Measurements from ENCODE around the gene INTS11. TPM values are rescaled to one million over a fixed set of nuclear protein-coding genes. Genes with fewer than 3 reads are reported as not detected.

INTS11 gene
- total and polyA plus RNA-seq, 2 of the 8 experiments (the other 6 are each of a cell fraction or from before 2014, with no cell fraction given), result 113 to 243 TPM

GRCh38 chr1:1293263-1294249 is 30.9 kb downstream of the INTS11 start:
- Histone ChIP-seq H3K79me1 (ENCODE audit: low read depth, low read length) (no peaks in the 10 kb centered on the region), H2BK15ac (ENCODE audit: low read length) (no peak overlapping the region), H3K79me2 (ENCODE audit: control insufficient read depth in 1 of 2, insufficient read depth in 2 of 2, low read length in 2 of 2) (no peaks in the 10 kb centered on the region), H4K20me1 (replicated peaks in 1 of 2; ENCODE audit: control insufficient read depth in 1 of 2, insufficient read depth in 2 of 2, low read length in 2 of 2) (peaks cover 2 to 6% of the 10 kb centered on the region in 2 experiments), H2BK5ac (ENCODE audit: low read depth, low read length) (no peak overlapping the region), H3K4ac (replicated peaks; ENCODE audit: insufficient read length, low read depth, low read length) (no peak overlapping the region), H3K27ac (ENCODE audit: low read depth, low read length) (no peak overlapping the region), H3K4me1 (replicated peaks in 1 of 4; ENCODE audit: control insufficient read depth in 3 of 4, insufficient read depth in 4 of 4, low read length in 3 of 4) (peaks cover 0 to 8% (median 0%) of the 10 kb centered on the region in 4 experiments; a peak in 2 of 7 replicates), H3K18ac (ENCODE audit: extremely low read depth, low read length) (no peak overlapping the region; the same call in 1 of the 2 replicates), H3K56ac (replicated peaks; ENCODE audit: insufficient read length, low read depth, low read length) (no peak overlapping the region), H3K27me3 (replicated peaks in 1 of 4; ENCODE audit: control insufficient read depth in 3 of 4, extremely low read depth in 1 of 4, insufficient read depth in 3 of 4, low read length in 3 of 4) (peaks cover 0 to 3% (median 0%) of the 10 kb centered on the region in 4 experiments; a peak in 1 of 7 replicates), H3K9ac (replicated peaks in 1 of 4; ENCODE audit: extremely low read depth in 1 of 4, low read depth in 3 of 4, low read length in 3 of 4) (no peak overlapping the region), H2AFZ (ENCODE audit: low read length) (no peak overlapping the region), H4K5ac (ENCODE audit: insufficient read length, low read depth, low read length) (no peak overlapping the region), H3K9me3 (ENCODE audit: insufficient read depth in 2 of 2, low read depth in 1 of 2, low read length in 1 of 2) (no peaks in the 10 kb centered on the region), H2BK20ac (ENCODE audit: low read length) (no peak overlapping the region), H3K23ac (ENCODE audit: insufficient read length) (no peak overlapping the region), H4K8ac (ENCODE audit: extremely low read depth, insufficient read depth, low read length) (no peak overlapping the region), H3K23me2 (ENCODE audit: low read depth, low read length) (no peaks in the 10 kb centered on the region), H3K36me3 (ENCODE audit: control insufficient read depth in 2 of 4, insufficient read depth in 4 of 4, low read length in 3 of 4) (peaks cover 0 to 7% (median 0%) of the 10 kb centered on the region in 4 experiments; a peak in 1 of 8 replicates), H4K91ac (replicated peaks; ENCODE audit: insufficient read length, low read length) (no peak overlapping the region), H2BK120ac (replicated peaks; ENCODE audit: low read depth, low read length) (no peak overlapping the region), H3K4me2 (ENCODE audit: insufficient read depth in 1 of 2, low read depth in 2 of 2, low read length in 2 of 2) (peak overlapping the region; percentile 35 to 61; a peak in 3 of 4 replicates), H3K14ac (ENCODE audit: insufficient read length) (no peak overlapping the region), H3K4me3 (ENCODE audit: extremely low read depth in 1 of 4, insufficient read depth in 2 of 4, low read depth in 3 of 4, low read length in 4 of 4) (peak overlapping the region in 2 of 4 experiments; percentile 34 to 47; a peak in 4 of 8 replicates), H2AK5ac (ENCODE audit: low read depth, low read length) (peak overlapping the region; percentile 24; the same call in 1 of the 2 replicates), H2BK12ac (ENCODE audit: low read depth, low read length) (no peak overlapping the region)
- POLR2A ChIA-PET (ENCODE audit: partially characterized antibody), result no interaction called here
- peak in 1 of 2 experiments; percentile 87 for DNase-seq (ENCODE audit: low read depth in 1 of 2, low spot score in 2 of 2)
- CTCF ChIA-PET (ENCODE audit: partially characterized antibody), result no interaction called here
- 65% methylated on average over 35 of the region's 94 CpGs; no CpG with 5 or more reads in 1 of the 2 experiments for WGBS, 2 experiments (ENCODE audit: extremely low coverage in 1 of 2, insufficient coverage in 1 of 2, insufficient read length in 1 of 2, insufficient replicate concordance in 2 of 2, low coverage in 1 of 2, low lambda C conversion rate in 2 of 2, missing lambda C conversion rate in 1 of 2)
- FAIRE-seq, result no peak
- TF ChIP-seq TAF1 (IDR thresholded peaks at IDR 0.05; ENCODE audit: low read depth, low read length), result 0 out of 2 replicates have a peak, but pooled peaks have one; percentile 15
- TF ChIP-seq SIX5 (IDR thresholded peaks at IDR 0.05; ENCODE audit: low read depth, low read length), result no peak
- TF ChIP-seq HDAC6 (IDR thresholded peaks at IDR 0.05; ENCODE audit: low read depth, low read length), result no peak
- TF ChIP-seq, protein P1, sequence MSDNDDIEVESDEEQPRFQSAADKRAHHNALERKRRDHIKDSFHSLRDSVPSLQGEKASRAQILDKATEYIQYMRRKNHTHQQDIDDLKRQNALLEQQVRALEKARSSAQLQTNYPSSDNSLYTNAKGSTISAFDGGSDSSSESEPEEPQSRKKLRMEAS (IDR thresholded peaks at IDR 0.05), result peak; percentile 70; the same call in 1 of the 2 replicates
- TF ChIP-seq BCL11A (IDR thresholded peaks at IDR 0.05; ENCODE audit: low read depth in 2 of 2, low read length in 2 of 2), result no peak
- TF ChIP-seq EZH2 (IDR thresholded peaks at IDR 0.05; ENCODE audit: low read depth, low read length, severe bottlenecking), result no peak
- TF ChIP-seq CTBP2 (IDR thresholded peaks at IDR 0.05; ENCODE audit: borderline replicate concordance, insufficient read depth, insufficient read length, low read length), result no peak
- TF ChIP-seq RNF2 (IDR thresholded peaks at IDR 0.05; ENCODE audit: borderline replicate concordance, low read depth, low read length, missing control alignments, poor library complexity, severe bottlenecking), result no peak
- no peak for TF ChIP-seq RXRA (IDR thresholded peaks at IDR 0.05; ENCODE audit: insufficient read depth, low read depth, low read length)

Data from H1 (cell line).